Spleen (tissue), 11 donors: ENCODE data around the gene SRXN1. TPM values are rescaled to one million over a fixed set of nuclear protein-coding genes. Genes with fewer than 3 reads are reported as not detected.

ENCODE experiments used
- DNase-seq: peaks from one replicate; pipeline ENCODE4 v3.0.0-alpha.2; 2020
- H3K27ac ChIP-seq, 8 donors: fragments of 200-600 bp; sonication (generic) in 7 of 8; 1 replicate in 4 of 8; 2 replicates in 4 of 8; pipeline versions ENCODE4 v1.5.0 to v1.8.0; 2016 to 2021; ENCODE audit warnings: inconsistent platforms in 4 of 8, mild to moderate bottlenecking in 4 of 8, moderate library complexity in 1 of 8
- H3K27me3 ChIP-seq, 7 donors: fragments of 200-600 bp; sonication (generic) in 6 of 7; replicated peaks in 1 of 7; 1 replicate in 4 of 7; 2 replicates in 3 of 7; pipeline versions ENCODE4 v1.5.0 to v1.8.0; 2016 to 2021; ENCODE audit warnings: inconsistent platforms in 3 of 7, mild to moderate bottlenecking in 1 of 7
- H3K36me3 ChIP-seq, 6 donors: fragments of 200-600 bp; sonication (generic) in 5 of 6; 1 replicate in 4 of 6; 2 replicates in 2 of 6; pipeline versions ENCODE4 v1.5.0 to v1.8.0; 2016 to 2021; ENCODE audit warnings: inconsistent platforms in 2 of 6
- H3K4me1 ChIP-seq, 6 donors: fragments of 200-600 bp; sonication (generic) in 5 of 6; 1 replicate in 3 of 6; 2 replicates in 3 of 6; pipeline versions ENCODE4 v1.5.0 to v1.8.0; 2016 to 2021; ENCODE audit warnings: inconsistent platforms in 3 of 6
- H3K4me3 ChIP-seq, 8 donors: fragments of 200-600 bp; sonication (generic) in 7 of 8; 1 replicate in 4 of 8; 2 replicates in 4 of 8; pipeline versions ENCODE4 v1.5.0 to v1.8.0; 2016 to 2021; ENCODE audit warnings: inconsistent platforms in 4 of 8, mild to moderate bottlenecking in 4 of 8, moderate library complexity in 2 of 8
- H3K9me3 ChIP-seq, 8 donors: fragments of 200-600 bp; sonication (generic) in 7 of 8; 1 replicate in 4 of 8; 2 replicates in 4 of 8; pipeline versions ENCODE4 v1.5.0 to v1.8.0; 2016 to 2021; ENCODE audit warnings: inconsistent platforms in 4 of 8
- POLR2A ChIP-seq, 3 donors: fragments of 450-650 bp; IDR thresholded peaks; one replicate each; pipeline ENCODE4 v1.5.1; 2017; ENCODE audit warnings: antibody characterized with exemption in 3 of 3, mild to moderate bottlenecking in 1 of 3
- POLR2AphosphoS5 ChIP-seq, 3 donors: sonication (generic); formaldehyde crosslinking; IDR thresholded peaks; one replicate each; pipeline ENCODE4 v1.5.1; 2017; ENCODE audit warnings: antibody characterized with exemption in 3 of 3
- WGBS, 5 donors: extraction: QIAGEN DNeasy Blood & Tissue Kit in 3 of 5; methylation state at CpG; one replicate each; pipeline versions ENCODE4 v1.1.5 to v1.1.7; 2013 to 2018; 5-methylcytosine and 5-hydroxymethylcytosine counted together
- intact Hi-C: fragments of 100-400 bp; cut with DNase I; formaldehyde crosslinking; loops from one replicate; pipeline ENCODE4 v1.15.0; 2023; ENCODE audit warnings: low total_unique reads
- polyA plus RNA-seq, 3 donors: library from polyadenylated mRNA; stranded (reverse); fragments of 200-250 nt; gene quantifications; one replicate each; pipeline ENCODE4 v1.2.1, GENCODE V29; 2013
- total RNA-seq, 7 donors: library from RNA; depleted of rRNA in 3 of 7; stranded (reverse); fragments of >200 nt in 3 of 7; fragmentation: NEBNext Ultra II Directional in 4 of 7; extraction: Animal tissue kit (Norgen Biotek cat#: 25700) in 4 of 7; gene quantifications; one replicate each; pipeline versions ENCODE4 v1.1.0 to v1.2.1, GENCODE V29; 2016 to 2021
- TF ChIP-seq, protein P1 (sequence below), 11 experiments: fragments of 200-600 bp in 7 of 11; fragments of 450-650 bp in 4 of 11; sonication (generic) in 4 of 11; IDR thresholded peaks in 8 of 11; conservative IDR thresholded peaks in 3 of 11; 1 replicate in 7 of 11; 2 replicates in 4 of 11; pipeline versions ENCODE4 v1.4.0 to v1.8.0; 2016 to 2021; ENCODE audit warnings: antibody characterized with exemption in 11 of 11, inconsistent platforms in 4 of 11, mild to moderate bottlenecking in 1 of 11
- donor health status: healthy with polysubstance abuse.
- donor health status: DM: no; HTN: no; CAD: no; lungs with moderate emphysema.
- donor health status: DM: no; HTN: no; CAD: no.
- donor health status: Bipolar disorder and iron deficiency.
- donor health status: healthy.
- donor health status: DM: no; HTN: no; CAD: no.
- donor health status: DM: yes; HTN: yes; CAD: no.

Gene SRXN1
- total and polyA plus RNA-seq, 10 donors: 4.5 to 31.3 (median 12.7) TPM

DNA sequence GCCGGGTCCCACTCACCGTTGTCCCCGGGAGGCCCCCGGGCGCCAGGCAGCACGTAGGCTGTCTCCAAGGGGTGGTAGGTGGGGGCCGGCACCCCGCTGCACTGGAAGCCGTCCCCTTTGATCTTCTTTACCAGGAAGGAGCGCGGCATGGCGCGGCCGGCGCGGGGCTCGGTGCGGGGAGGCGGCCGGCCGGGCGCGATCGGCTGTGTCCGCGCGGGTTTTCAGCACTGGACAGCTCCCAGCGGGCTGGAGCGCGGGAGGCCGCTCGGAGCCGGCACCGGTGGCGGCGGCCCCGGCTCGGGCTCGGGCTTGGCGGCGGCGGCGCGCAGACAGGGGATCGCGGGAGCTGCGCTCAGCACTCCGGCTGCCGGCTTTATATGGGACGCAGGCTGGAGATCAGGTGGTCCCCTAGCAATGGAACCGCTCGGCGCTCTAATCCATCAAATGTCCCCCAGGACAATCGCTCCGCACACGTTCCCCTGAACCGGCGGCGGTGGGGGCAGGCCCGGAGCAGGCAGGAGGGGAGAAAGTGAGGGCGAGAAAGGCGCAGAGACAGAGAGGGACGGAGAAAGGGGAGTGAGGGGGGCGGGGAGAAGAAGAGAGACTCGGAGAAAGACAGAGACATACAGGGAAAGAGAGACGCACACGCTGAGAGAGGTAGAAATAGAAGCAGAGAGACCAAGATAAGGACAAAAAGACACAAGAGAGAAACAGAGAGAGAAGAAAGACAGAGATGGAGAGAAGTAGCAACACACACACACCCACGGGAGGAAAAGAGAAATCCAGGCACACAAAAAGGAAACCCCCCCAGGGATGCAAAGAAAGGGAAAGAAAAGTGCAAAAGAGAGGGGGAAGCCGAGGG, 22.7 kb upstream of the SRXN1 start, which contains the start of gene SCRT2:
Gene SCRT2 (minus strand): TSS at position 350 of the 862 bp plus-strand sequence. CDS start 201 bp downstream, at position 149.
- Histone ChIP-seq H3K4me1 (peaks cover 0 to 29% (median 21%) of the 10 kb centered on the region in 6 donors), H3K36me3 (no peaks in the 10 kb centered on the region), H3K27me3 (peaks cover 0 to 98% (median 73%) of the 10 kb centered on the region in 7 donors), H3K27ac (no peak within 1 kb of the TSS), H3K9me3 (no peaks in the 10 kb centered on the region), H3K4me3 (peak within 1 kb of the TSS in 2 of 8 donors; percentile 2 to 48)
- TF ChIP-seq POLR2A (IDR thresholded peaks at IDR 0.05) (no peak), POLR2AphosphoS5 (IDR thresholded peaks at IDR 0.05) (no peak)
- TF ChIP-seq, protein P1, sequence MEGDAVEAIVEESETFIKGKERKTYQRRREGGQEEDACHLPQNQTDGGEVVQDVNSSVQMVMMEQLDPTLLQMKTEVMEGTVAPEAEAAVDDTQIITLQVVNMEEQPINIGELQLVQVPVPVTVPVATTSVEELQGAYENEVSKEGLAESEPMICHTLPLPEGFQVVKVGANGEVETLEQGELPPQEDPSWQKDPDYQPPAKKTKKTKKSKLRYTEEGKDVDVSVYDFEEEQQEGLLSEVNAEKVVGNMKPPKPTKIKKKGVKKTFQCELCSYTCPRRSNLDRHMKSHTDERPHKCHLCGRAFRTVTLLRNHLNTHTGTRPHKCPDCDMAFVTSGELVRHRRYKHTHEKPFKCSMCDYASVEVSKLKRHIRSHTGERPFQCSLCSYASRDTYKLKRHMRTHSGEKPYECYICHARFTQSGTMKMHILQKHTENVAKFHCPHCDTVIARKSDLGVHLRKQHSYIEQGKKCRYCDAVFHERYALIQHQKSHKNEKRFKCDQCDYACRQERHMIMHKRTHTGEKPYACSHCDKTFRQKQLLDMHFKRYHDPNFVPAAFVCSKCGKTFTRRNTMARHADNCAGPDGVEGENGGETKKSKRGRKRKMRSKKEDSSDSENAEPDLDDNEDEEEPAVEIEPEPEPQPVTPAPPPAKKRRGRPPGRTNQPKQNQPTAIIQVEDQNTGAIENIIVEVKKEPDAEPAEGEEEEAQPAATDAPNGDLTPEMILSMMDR (IDR thresholded peaks at IDR 0.05 in 8 of 11, conservative IDR thresholded peaks at IDR 0.05 in 3 of 11): no peak
- 1 to 5% (median 1%) methylated on average over 19 to 69 of the region's 69 CpGs for WGBS, 5 donors
- peak; percentile 90 for DNase-seq
- intact Hi-C loops: no loop called here

DNA sequence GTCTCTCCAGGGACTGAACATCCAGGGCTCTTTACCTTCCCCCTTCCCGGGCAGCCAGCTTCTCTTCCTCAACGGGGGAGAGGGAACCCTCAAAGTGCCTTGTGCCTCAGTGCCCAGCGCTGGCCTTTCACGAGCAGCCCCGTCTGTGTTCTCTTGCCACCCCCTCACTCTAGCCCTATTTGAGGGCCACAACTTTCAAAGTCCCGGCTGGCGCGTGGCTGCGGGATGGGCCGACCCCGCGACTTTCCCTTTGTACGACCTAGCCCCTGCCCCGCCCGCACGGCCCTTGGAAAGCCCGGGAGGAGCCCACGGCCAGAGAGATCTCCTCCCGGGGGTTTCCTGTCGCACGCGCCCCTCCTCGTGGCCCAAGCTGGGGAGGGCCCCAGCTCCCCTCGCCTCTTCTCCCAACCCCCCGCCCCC, 22.0 kb upstream of the SRXN1 start:
- Histone ChIP-seq H3K27me3 (peaks cover 0 to 100% (median 73%) of the 10 kb centered on the region in 7 donors), H3K27ac (no peak overlapping the region), H3K9me3 (no peaks in the 10 kb centered on the region), H3K4me3 (peak overlapping the region in 2 of 8 donors; percentile 2 to 48), H3K4me1 (peaks cover 0 to 29% (median 21%) of the 10 kb centered on the region in 6 donors), H3K36me3 (no peaks in the 10 kb centered on the region)
- 5 to 11% (median 5%) methylated on average over 18 to 25 of the region's 25 CpGs for WGBS, 5 donors
- intact Hi-C loops: no loop called here
- peak; percentile 73 for DNase-seq
- TF ChIP-seq, protein P1 (IDR thresholded peaks at IDR 0.05 in 8 of 11, conservative IDR thresholded peaks at IDR 0.05 in 3 of 11): no peak
- TF ChIP-seq POLR2AphosphoS5 (IDR thresholded peaks at IDR 0.05): no peak
- TF ChIP-seq POLR2A (IDR thresholded peaks at IDR 0.05): no peak

DNA sequence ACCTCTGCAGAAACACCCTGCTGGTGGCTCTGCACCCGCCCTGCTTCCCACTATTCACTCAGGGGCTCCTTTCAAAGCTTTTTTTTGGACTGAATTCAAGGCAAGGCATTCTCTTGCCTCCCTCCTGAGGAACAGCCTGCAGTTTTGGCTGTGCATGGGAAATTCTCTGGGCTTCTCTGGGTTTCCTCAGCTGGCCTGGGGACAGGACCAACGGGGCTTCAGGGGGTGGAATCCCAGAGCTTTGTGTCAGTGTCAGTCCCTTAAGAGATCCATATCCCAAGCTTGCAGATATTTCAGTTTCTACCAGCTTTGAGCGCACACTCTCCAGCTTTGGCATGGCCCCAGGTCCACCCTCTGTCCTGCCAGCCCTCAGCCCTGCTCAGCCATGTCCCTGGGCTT, 20.6 kb upstream of the SRXN1 start:
- Histone ChIP-seq H3K27ac (no peak overlapping the region), H3K36me3 (no peaks in the 10 kb centered on the region), H3K27me3 (peaks cover 0 to 96% (median 66%) of the 10 kb centered on the region in 7 donors), H3K4me1 (peaks cover 0 to 29% (median 21%) of the 10 kb centered on the region in 6 donors), H3K4me3 (no peak overlapping the region), H3K9me3 (no peaks in the 10 kb centered on the region)
- intact Hi-C loops: no loop called here
- WGBS, 5 donors: 49 to 70% (median 55%) methylated on average over 2 to 3 of the region's 3 CpGs
- TF ChIP-seq POLR2AphosphoS5 (IDR thresholded peaks at IDR 0.05) (no peak), POLR2A (IDR thresholded peaks at IDR 0.05) (no peak)
- TF ChIP-seq, protein P1 (IDR thresholded peaks at IDR 0.05 in 8 of 11, conservative IDR thresholded peaks at IDR 0.05 in 3 of 11): no peak
- DNase-seq: no peak
